H9 (cell line): ENCODE data around the gene TGFBR1. TPM values are rescaled to one million over a fixed set of nuclear protein-coding genes. Genes with fewer than 3 reads are reported as not detected.
A peak's percentile ranks its signal among the peaks of the same experiment; 100 is the strongest.

ENCODE experiments used
- DNase-seq: peaks from one replicate; pipeline ENCODE4 v3.0.0-alpha.2; 2017
- H2AFZ ChIP-seq: one replicate; pipeline ENCODE4 v1.6.1; 2013; ENCODE audit warnings: mild to moderate bottlenecking, low read length, control low read depth, moderate library complexity
- H2AK5ac ChIP-seq: 2 replicates; pipeline ENCODE4 v1.6.1; 2013; ENCODE audit warnings: low read length, control low read depth, mixed read lengths; ENCODE audit not compliant: insufficient read length
- H2BK120ac ChIP-seq: one replicate; pipeline ENCODE4 v1.6.1; 2013; ENCODE audit warnings: low read depth, mild to moderate bottlenecking, low read length, control low read depth, inconsistent platforms; ENCODE audit not compliant: poor library complexity, severe bottlenecking
- H2BK12ac ChIP-seq: 2 replicates; pipeline ENCODE4 v1.6.1; 2013; ENCODE audit warnings: low read length, control low read depth, mixed read lengths, low read depth; ENCODE audit not compliant: insufficient read length
- H2BK15ac ChIP-seq: 2 replicates; pipeline ENCODE4 v1.6.1; 2013; ENCODE audit warnings: low read depth, low read length, control low read depth
- H2BK20ac ChIP-seq: one replicate; pipeline ENCODE4 v1.6.1; 2013; ENCODE audit warnings: low read depth, mild to moderate bottlenecking, low read length, control low read depth, inconsistent platforms; ENCODE audit not compliant: poor library complexity, severe bottlenecking
- H2BK5ac ChIP-seq: 2 replicates; pipeline ENCODE4 v1.6.1; 2013; ENCODE audit warnings: low read length, control low read depth, mixed read lengths; ENCODE audit not compliant: insufficient read length
- H3K14ac ChIP-seq: 2 replicates; pipeline ENCODE4 v1.6.1; 2013; ENCODE audit warnings: low read length, control low read depth; ENCODE audit not compliant: insufficient read depth
- H3K18ac ChIP-seq: 2 replicates; pipeline ENCODE4 v1.6.1; 2013; ENCODE audit warnings: low read depth, mild to moderate bottlenecking, mixed read lengths, low read length, control low read depth; ENCODE audit not compliant: insufficient read length
- H3K23ac ChIP-seq: 2 replicates; pipeline ENCODE4 v1.6.1; 2013; ENCODE audit warnings: low read length, control low read depth, mixed read lengths, low read depth; ENCODE audit not compliant: insufficient read length
- H3K23me2 ChIP-seq: 2 replicates; pipeline ENCODE4 v1.6.1; 2013; ENCODE audit warnings: low read depth, mild to moderate bottlenecking, mixed read lengths, low read length, control low read depth; ENCODE audit not compliant: insufficient read length, poor library complexity, severe bottlenecking
- H3K27ac ChIP-seq: 2 replicates; pipeline ENCODE4 v1.5.1; 2013; ENCODE audit warnings: low read length, control low read depth, mixed read lengths, low read depth; ENCODE audit not compliant: insufficient read length
- H3K27me3 ChIP-seq: 2 replicates; pipeline ENCODE4 v1.6.1; 2013; ENCODE audit warnings: low read length, control low read depth, inconsistent platforms; ENCODE audit not compliant: insufficient read depth
- H3K4ac ChIP-seq: 2 replicates; pipeline ENCODE4 v1.6.1; 2013; ENCODE audit warnings: low read depth, mild to moderate bottlenecking, control low read depth, inconsistent platforms, low read length, moderate library complexity
- H3K4me1 ChIP-seq: 2 replicates; pipeline ENCODE4 v1.6.1; 2013; ENCODE audit warnings: low read length, control low read depth, inconsistent platforms; ENCODE audit not compliant: insufficient read depth
- H3K4me2 ChIP-seq: 2 replicates; pipeline ENCODE4 v1.6.1; 2013; ENCODE audit warnings: low read length, control low read depth, mixed read lengths; ENCODE audit not compliant: insufficient read length, insufficient read depth
- H3K56ac ChIP-seq: 2 replicates; pipeline ENCODE4 v1.6.1; 2013; ENCODE audit warnings: low read depth, mild to moderate bottlenecking, mixed read lengths, low read length, control low read depth; ENCODE audit not compliant: insufficient read length
- H3K79me1 ChIP-seq: 2 replicates; pipeline ENCODE4 v1.6.1; 2013; ENCODE audit warnings: low read depth, mild to moderate bottlenecking, moderate library complexity, low read length, control low read depth, inconsistent platforms; ENCODE audit not compliant: insufficient read depth, poor library complexity, severe bottlenecking
- H3K79me2 ChIP-seq: 2 replicates; pipeline ENCODE4 v1.6.1; 2013; ENCODE audit warnings: low read length, control low read depth, inconsistent platforms; ENCODE audit not compliant: insufficient read depth
- H3K9ac ChIP-seq: 2 replicates; pipeline ENCODE4 v1.6.1; 2013; ENCODE audit warnings: low read length, control low read depth, mixed read lengths; ENCODE audit not compliant: insufficient read length; ENCODE audit errors: extremely low read depth
- H3K9me3 ChIP-seq: one replicate; pipeline ENCODE4 v1.6.1; 2013; ENCODE audit warnings: low read depth, low read length, inconsistent platforms; ENCODE audit not compliant: control insufficient read depth
- H3T11ph ChIP-seq: one replicate; pipeline ENCODE4 v1.6.1; 2013; ENCODE audit warnings: mild to moderate bottlenecking, low read length, control low read depth, inconsistent platforms
- H4K20me1 ChIP-seq: one replicate; pipeline ENCODE4 v1.6.1; 2013; ENCODE audit not compliant: control insufficient read depth, insufficient read length, insufficient read depth
- H4K5ac ChIP-seq: 2 replicates; pipeline ENCODE4 v1.6.1; 2013; ENCODE audit warnings: low read depth, mild to moderate bottlenecking, mixed read lengths, low read length, control low read depth; ENCODE audit not compliant: insufficient read length
- H4K8ac ChIP-seq: replicated peaks from 2 replicates; pipeline ENCODE4 v1.6.1; 2013; ENCODE audit warnings: low read length, control low read depth, mixed read lengths, low read depth; ENCODE audit not compliant: insufficient read length
- H4K91ac ChIP-seq: 2 replicates; pipeline ENCODE4 v1.6.1; 2013; ENCODE audit warnings: low read depth, mild to moderate bottlenecking, moderate library complexity, mixed read lengths, low read length, control low read depth; ENCODE audit not compliant: insufficient read length
- H3K27ac Mint-ChIP-seq, 3 experiments: 2 replicates in 2 of 3; 3 replicates in 1 of 3; pipeline ENCODE4 v1.8.0; 2020 to 2021; ENCODE audit warnings: mixed read lengths in 3 of 3, mild to moderate bottlenecking in 1 of 3, moderate library complexity in 1 of 3
- H3K27me3 Mint-ChIP-seq: 2 replicates; pipeline ENCODE4 v1.8.0; 2021; ENCODE audit warnings: low read depth, mild to moderate bottlenecking, moderate library complexity, mixed read lengths
- H3K36me3 Mint-ChIP-seq, 3 experiments: 2 replicates in 2 of 3; 3 replicates in 1 of 3; pipeline ENCODE4 v1.8.0; 2020 to 2021; ENCODE audit warnings: low read depth in 3 of 3, mixed read lengths in 3 of 3; ENCODE audit not compliant: insufficient read depth in 1 of 3
- H3K4me1 Mint-ChIP-seq, 2 experiments: 2 replicates each; pipeline ENCODE4 v1.8.0; 2020; ENCODE audit warnings: mixed read lengths in 2 of 2
- H3K4me3 Mint-ChIP-seq, 2 experiments: 2 replicates in 1 of 2; 3 replicates in 1 of 2; pipeline ENCODE4 v1.8.0; 2020 to 2021; ENCODE audit warnings: mild to moderate bottlenecking in 2 of 2, mixed read lengths in 2 of 2, moderate library complexity in 1 of 2
- H3K9me3 Mint-ChIP-seq, 2 experiments: 2 replicates in 1 of 2; 3 replicates in 1 of 2; pipeline ENCODE4 v1.8.0; 2020; ENCODE audit warnings: mild to moderate bottlenecking in 2 of 2, mixed read lengths in 2 of 2, moderate library complexity in 1 of 2
- WGBS: extraction: QIAGEN DNeasy Blood & Tissue Kit; methylation state at CpG from one replicate; pipeline ENCODE4 v1.1.7; 2013; ENCODE audit warnings: missing lambda C conversion rate, low lambda C conversion rate, mixed read lengths; ENCODE audit not compliant: insufficient read length; ENCODE audit errors: extremely low coverage; 5-methylcytosine and 5-hydroxymethylcytosine counted together
- total RNA-seq: library from RNA; stranded (reverse); gene quantifications from 2 replicates; pipeline ENCODE4 v1.2.1, GENCODE V29; 2021
- TF ChIP-seq, protein P1 (sequence below): fragments of 200-600 bp; sonication (generic); conservative IDR thresholded peaks from 3 replicates; pipeline ENCODE4 v1.8.0; 2021; ENCODE audit warnings: antibody characterized with exemption, mild to moderate bottlenecking

Gene TGFBR1
- total RNA-seq, 1 experiment from 2014 or later = 59.3 TPM

DNA sequence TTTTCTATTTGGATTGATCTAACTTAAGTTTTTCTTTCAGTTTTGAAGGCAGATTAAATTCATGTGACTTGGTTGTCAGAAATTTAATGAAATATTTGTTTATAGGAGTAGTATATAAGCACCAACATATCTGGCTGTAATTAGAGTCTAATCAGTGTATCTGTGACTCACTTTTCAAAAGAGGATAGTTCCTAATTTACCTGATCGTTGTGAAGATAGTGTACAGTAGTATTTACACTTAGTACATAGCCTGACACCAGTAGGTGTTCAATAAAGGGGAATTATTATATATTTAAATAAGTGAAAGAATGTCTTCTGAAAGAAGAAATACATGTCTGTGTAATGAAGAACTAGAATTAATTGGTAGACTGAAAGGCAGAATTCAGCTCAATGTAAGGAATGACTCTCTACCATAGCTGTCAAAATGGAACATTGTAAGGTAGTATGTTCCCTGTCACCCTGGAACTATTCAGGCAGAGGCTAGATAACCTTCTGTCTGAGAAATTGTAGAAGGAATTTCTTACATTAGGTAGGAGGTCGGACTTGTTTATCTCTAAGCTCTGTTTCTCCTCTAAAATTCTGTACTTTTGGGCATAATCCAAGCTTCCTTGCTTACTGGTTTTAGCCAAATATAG, 8.6 kb downstream of the TGFBR1 start:
- no peak overlapping the region for H3K27ac ChIP-seq
- no peak overlapping the region for H3K4me3 Mint-ChIP-seq

More for the DNA sequence above, 8.6 kb downstream of the TGFBR1 start:
- Histone ChIP-seq H3K56ac (no peak overlapping the region), H3K79me2 (peaks cover 16% of the 10 kb centered on the region; the same call in 1 of the 2 replicates), H2BK120ac (no peak overlapping the region), H3K9me3 (no peaks in the 10 kb centered on the region), H2BK5ac (no peak overlapping the region), H3T11ph (no peak overlapping the region), H3K14ac (no peak overlapping the region), H3K4me2 (no peak overlapping the region), H3K23ac (no peak overlapping the region), H2AFZ (no peak overlapping the region), H3K79me1 (peaks cover 12% of the 10 kb centered on the region), H4K20me1 (no peaks in the 10 kb centered on the region), H3K4ac (no peak overlapping the region), H3K18ac (no peak overlapping the region), H2BK20ac (no peak overlapping the region), H3K9ac (no peak overlapping the region), H2AK5ac (no peak overlapping the region), H3K27me3 (no peaks in the 10 kb centered on the region), H2BK15ac (no peak overlapping the region), H4K91ac (no peak overlapping the region), H4K8ac (no peak overlapping the region), H2BK12ac (no peak overlapping the region), H3K23me2 (no peaks in the 10 kb centered on the region), H3K4me1 (peaks cover 3% of the 10 kb centered on the region; the same call in 1 of the 2 replicates), H4K5ac (no peak overlapping the region)
- no peaks in the 10 kb centered on the region for H3K9me3 Mint-ChIP-seq
- H3K27ac Mint-ChIP-seq = 0 out of 7 replicates have a peak overlapping the region, but pooled peaks of 1 of the 3 experiments have one; percentile 59
- no peak for DNase-seq
- no CpG with 5 or more reads among the region's 2 CpGs for WGBS
- H3K36me3 Mint-ChIP-seq = no peaks in the 10 kb centered on the region; a peak in 2 of 7 replicates
- no peaks in the 10 kb centered on the region for H3K27me3 Mint-ChIP-seq
- H3K4me1 Mint-ChIP-seq = peaks cover 40 to 42% of the 10 kb centered on the region in 2 experiments
- TF ChIP-seq, protein P1, sequence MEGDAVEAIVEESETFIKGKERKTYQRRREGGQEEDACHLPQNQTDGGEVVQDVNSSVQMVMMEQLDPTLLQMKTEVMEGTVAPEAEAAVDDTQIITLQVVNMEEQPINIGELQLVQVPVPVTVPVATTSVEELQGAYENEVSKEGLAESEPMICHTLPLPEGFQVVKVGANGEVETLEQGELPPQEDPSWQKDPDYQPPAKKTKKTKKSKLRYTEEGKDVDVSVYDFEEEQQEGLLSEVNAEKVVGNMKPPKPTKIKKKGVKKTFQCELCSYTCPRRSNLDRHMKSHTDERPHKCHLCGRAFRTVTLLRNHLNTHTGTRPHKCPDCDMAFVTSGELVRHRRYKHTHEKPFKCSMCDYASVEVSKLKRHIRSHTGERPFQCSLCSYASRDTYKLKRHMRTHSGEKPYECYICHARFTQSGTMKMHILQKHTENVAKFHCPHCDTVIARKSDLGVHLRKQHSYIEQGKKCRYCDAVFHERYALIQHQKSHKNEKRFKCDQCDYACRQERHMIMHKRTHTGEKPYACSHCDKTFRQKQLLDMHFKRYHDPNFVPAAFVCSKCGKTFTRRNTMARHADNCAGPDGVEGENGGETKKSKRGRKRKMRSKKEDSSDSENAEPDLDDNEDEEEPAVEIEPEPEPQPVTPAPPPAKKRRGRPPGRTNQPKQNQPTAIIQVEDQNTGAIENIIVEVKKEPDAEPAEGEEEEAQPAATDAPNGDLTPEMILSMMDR = no peak
